HG02642 (cell line): Measurements from ENCODE around the gene KAT6B.

ENCODE experiments used
- ATAC-seq: cut with Tn5 transposase; IDR thresholded peaks from one replicate; pipeline ENCODE4 v1.9.1; 2021; ENCODE audit warnings: mild to moderate bottlenecking; ENCODE audit not compliant: unreplicated experiment, poor library complexity

KAT6B gene

GRCh38 chr10:75079436-75080083 is 253.2 kb downstream of the KAT6B start:
- ATAC-seq, result no peak

DNA sequence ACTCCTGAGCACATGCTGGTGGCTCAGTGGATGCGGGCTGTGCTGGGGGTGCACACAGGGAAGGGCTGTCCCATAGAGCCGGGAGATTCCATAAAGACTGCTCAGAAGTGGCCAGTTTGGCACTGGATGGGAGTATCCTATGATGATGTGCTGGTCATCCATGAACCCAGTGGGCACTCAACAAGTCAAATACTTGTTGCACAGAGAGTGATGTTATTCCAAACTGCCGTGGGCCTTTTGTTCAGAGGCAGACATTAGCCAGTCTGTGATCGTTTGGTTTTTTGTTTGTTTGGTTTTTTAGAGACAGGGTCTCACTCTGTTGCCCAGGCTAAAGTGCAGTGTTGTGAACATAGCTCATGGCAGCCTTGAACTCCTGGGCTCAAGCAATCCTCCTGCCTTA is 254.2 kb downstream of the KAT6B start:
- no peak for ATAC-seq

GRCh38 chr10:75081379-75081778 is 255.0 kb downstream of the KAT6B start:
- ATAC-seq, result no peak
